Muscle layer of duodenum (tissue), 2 donors: ENCODE measurements around the gene GNG8.

Experiments used
- H3K27ac ChIP-seq: one replicate; pipeline ENCODE4 v1.7.0; 2013; ENCODE audit warnings: mild to moderate bottlenecking, low read length
- H3K27me3 ChIP-seq: one replicate; pipeline ENCODE4 v1.7.0; 2013; ENCODE audit warnings: low read depth, mild to moderate bottlenecking, control low read depth, low read length
- H3K36me3 ChIP-seq, 2 donors: one replicate each; pipeline ENCODE4 v1.7.0; 2013; ENCODE audit warnings: low read length in 2 of 2, control low read depth in 1 of 2, mild to moderate bottlenecking in 1 of 2; ENCODE audit not compliant: insufficient read depth in 2 of 2, control insufficient read depth in 1 of 2
- H3K4me1 ChIP-seq, 2 donors: one replicate each; pipeline ENCODE4 v1.7.0; 2013; ENCODE audit warnings: low read length in 2 of 2, mild to moderate bottlenecking in 2 of 2, control low read depth in 1 of 2, moderate library complexity in 1 of 2; ENCODE audit not compliant: insufficient read depth in 2 of 2, control insufficient read depth in 1 of 2
- H3K4me3 ChIP-seq, 2 donors: one replicate each; pipeline ENCODE4 v1.7.0; 2013; ENCODE audit warnings: low read length in 2 of 2, low read depth in 1 of 2, mild to moderate bottlenecking in 1 of 2
- H3K9me3 ChIP-seq, 2 donors: one replicate each; pipeline ENCODE4 v1.7.0; 2013; ENCODE audit warnings: low read length in 2 of 2, control low read depth in 1 of 2, mild to moderate bottlenecking in 1 of 2; ENCODE audit not compliant: control insufficient read depth in 1 of 2
- donor health status: healthy.

GNG8 gene

GRCh38 chr19:46624958-46625661 lies 10.9 kb downstream of the GNG8 start, which contains the start of gene PTGIR:
Gene PTGIR (minus strand): TSS chr19:46625089. CDS start chr19:46624225, 864 bp downstream.
- Histone ChIP-seq H3K4me1 (peaks cover 14 to 43% of the 10 kb centered on the region in 2 donors), H3K27ac (peak within 1 kb of the TSS; percentile 82), H3K4me3 (peak within 1 kb of the TSS; percentile 23 to 44), H3K36me3 (no peaks in the 10 kb centered on the region), H3K27me3 (no peaks in the 10 kb centered on the region), H3K9me3 (no peaks in the 10 kb centered on the region)

GRCh38 chr19:46623915-46624502 lies 12.0 kb downstream of the GNG8 start:
- Histone ChIP-seq H3K4me3 (peak overlapping the region; percentile 7 to 23), H3K4me1 (peaks cover 14 to 52% of the 10 kb centered on the region in 2 donors), H3K9me3 (no peaks in the 10 kb centered on the region), H3K27ac (no peak overlapping the region), H3K27me3 (no peaks in the 10 kb centered on the region), H3K36me3 (no peaks in the 10 kb centered on the region)

GRCh38 chr19:46622118-46622446 lies 13.9 kb downstream of the GNG8 start:
- no peaks in the 10 kb centered on the region for H3K9me3 ChIP-seq
- H3K4me3 ChIP-seq = peak overlapping the region; percentile 21 to 46
- no peaks in the 10 kb centered on the region for H3K36me3 ChIP-seq
- peaks cover 19 to 57% of the 10 kb centered on the region in 2 donors for H3K4me1 ChIP-seq
- peak overlapping the region; percentile 74 for H3K27ac ChIP-seq
- H3K27me3 ChIP-seq = no peaks in the 10 kb centered on the region

GRCh38 chr19:46621191-46622117 lies 14.5 kb downstream of the GNG8 start:
- peak overlapping the region; percentile 74 for H3K27ac ChIP-seq
- no peaks in the 10 kb centered on the region for H3K36me3 ChIP-seq
- H3K4me3 ChIP-seq = peak overlapping the region; percentile 42 to 46
- peaks cover 20 to 63% of the 10 kb centered on the region in 2 donors for H3K4me1 ChIP-seq
- no peaks in the 10 kb centered on the region for H3K9me3 ChIP-seq
- no peaks in the 10 kb centered on the region for H3K27me3 ChIP-seq

GRCh38 chr19:46620716-46621115 lies 15.3 kb downstream of the GNG8 start:
- Histone ChIP-seq H3K27ac (peak overlapping the region; percentile 74), H3K4me3 (peak overlapping the region; percentile 42 to 46), H3K27me3 (no peaks in the 10 kb centered on the region), H3K36me3 (no peaks in the 10 kb centered on the region), H3K9me3 (no peaks in the 10 kb centered on the region), H3K4me1 (peaks cover 15 to 63% of the 10 kb centered on the region in 2 donors)

- no peaks in the 10 kb centered on the region for H3K9me3 ChIP-seq
- H3K4me3 ChIP-seq = peak overlapping the region in 1 of 2 donors; percentile 46
- no peaks in the 10 kb centered on the region for H3K36me3 ChIP-seq
- no peaks in the 10 kb centered on the region for H3K27me3 ChIP-seq
- H3K4me1 ChIP-seq = peaks cover 11 to 59% of the 10 kb centered on the region in 2 donors
- H3K27ac ChIP-seq = no peak overlapping the region
Measured at GRCh38 chr19:46620267-46620666, 15.7 kb downstream of the GNG8 start.

GRCh38 chr19:46618670-46619231 lies 17.3 kb downstream of the GNG8 start:
- Histone ChIP-seq H3K36me3 (no peaks in the 10 kb centered on the region), H3K4me3 (no peak overlapping the region), H3K27ac (no peak overlapping the region), H3K9me3 (no peaks in the 10 kb centered on the region), H3K27me3 (no peaks in the 10 kb centered on the region), H3K4me1 (peaks cover 6 to 49% of the 10 kb centered on the region in 2 donors)

GRCh38 chr19:46617601-46618000 lies 18.4 kb downstream of the GNG8 start:
- H3K4me1 ChIP-seq = peaks cover 6 to 43% of the 10 kb centered on the region in 2 donors
- peak overlapping the region; percentile 16 for H3K27ac ChIP-seq
- H3K36me3 ChIP-seq = no peaks in the 10 kb centered on the region
- H3K27me3 ChIP-seq = no peaks in the 10 kb centered on the region
- no peaks in the 10 kb centered on the region for H3K9me3 ChIP-seq
- no peak overlapping the region for H3K4me3 ChIP-seq

GRCh38 chr19:46616631-46617322 lies 19.2 kb downstream of the GNG8 start:
- H3K36me3 ChIP-seq = no peaks in the 10 kb centered on the region
- peak overlapping the region; percentile 16 for H3K27ac ChIP-seq
- H3K4me3 ChIP-seq = no peak overlapping the region
- no peaks in the 10 kb centered on the region for H3K9me3 ChIP-seq
- H3K27me3 ChIP-seq = no peaks in the 10 kb centered on the region
- peaks cover 6 to 35% of the 10 kb centered on the region in 2 donors for H3K4me1 ChIP-seq

GRCh38 chr19:46615966-46616365 lies 20.0 kb downstream of the GNG8 start:
- Histone ChIP-seq H3K27me3 (no peaks in the 10 kb centered on the region), H3K36me3 (no peaks in the 10 kb centered on the region), H3K4me3 (no peak overlapping the region), H3K27ac (no peak overlapping the region), H3K4me1 (peaks cover 6 to 27% of the 10 kb centered on the region in 2 donors), H3K9me3 (no peaks in the 10 kb centered on the region)
